ENCODE results near the gene NEB. TPM values are rescaled to one million over a fixed set of nuclear protein-coding genes. Genes with fewer than 3 reads are reported as not detected.
"Not testable (repeated sequence)": the region's sequence is repeated elsewhere in the genome, so short reads cannot be mapped to it uniquely, and the experiment has no call there.

Gene NEB
- total RNA-seq, 1 donor from 2014 or later = 2.2 TPM

- ATAC-seq = no peak
- intact Hi-C loops (cut with DNase I) = no loop called here
- DNase-seq (ENCODE audit: low spot score) = no peak
Measured at GRCh38 chr2:151669585-151670081, 64.6 kb downstream of the NEB start.

DNA sequence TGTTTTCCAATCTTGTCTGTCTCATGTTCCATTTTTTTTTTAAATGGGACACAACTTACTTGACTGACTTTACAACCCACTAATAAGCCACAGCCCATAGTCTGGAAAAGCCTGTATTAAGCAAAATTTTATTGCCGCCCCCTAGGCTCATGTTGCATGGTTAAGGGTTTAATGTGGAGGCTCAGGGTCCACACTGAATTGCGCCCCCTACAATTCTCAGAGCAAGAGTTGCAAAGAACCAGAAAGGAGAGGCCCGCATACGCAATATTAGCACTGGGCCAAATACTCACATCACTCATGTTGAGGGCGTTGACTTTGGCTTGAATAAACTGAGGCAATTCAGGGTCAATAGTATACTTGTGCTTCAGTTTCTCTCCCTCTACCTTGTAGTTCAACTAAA is 65.5 kb downstream of the NEB start:
- DNase-seq (ENCODE audit: low spot score) (no peak), ATAC-seq (no peak)
- intact Hi-C loops (cut with DNase I) = no loop called here

GRCh38 chr2:151665959-151666358 is 68.3 kb downstream of the NEB start:
- no peak for ATAC-seq
- intact Hi-C loops (cut with DNase I) = no loop called here

GRCh38 chr2:151664520-151664919 is 69.8 kb downstream of the NEB start:
- ATAC-seq = no peak
- intact Hi-C loops (cut with DNase I) = no loop called here
- DNase-seq (ENCODE audit: low spot score) = no peak

More at GRCh38 chr2:151665959-151666358, 68.3 kb downstream of the NEB start:
- DNase-seq (ENCODE audit: low spot score) = no peak

- intact Hi-C loops (cut with DNase I) = no loop called here
- ATAC-seq (no peak), DNase-seq (ENCODE audit: low spot score) (no peak)
Measured at GRCh38 chr2:151661625-151662024, 72.7 kb downstream of the NEB start.

- intact Hi-C loops (cut with DNase I) = no loop called here
- DNase-seq (ENCODE audit: low spot score) = no peak
- no peak for ATAC-seq
Measured at GRCh38 chr2:151658081-151658480, 76.2 kb downstream of the NEB start.

GRCh38 chr2:151657667-151658076 is 76.6 kb downstream of the NEB start:
- ATAC-seq (peak; percentile 41), DNase-seq (ENCODE audit: low spot score) (no peak)
- intact Hi-C loops (cut with DNase I) = no loop called here

DNA sequence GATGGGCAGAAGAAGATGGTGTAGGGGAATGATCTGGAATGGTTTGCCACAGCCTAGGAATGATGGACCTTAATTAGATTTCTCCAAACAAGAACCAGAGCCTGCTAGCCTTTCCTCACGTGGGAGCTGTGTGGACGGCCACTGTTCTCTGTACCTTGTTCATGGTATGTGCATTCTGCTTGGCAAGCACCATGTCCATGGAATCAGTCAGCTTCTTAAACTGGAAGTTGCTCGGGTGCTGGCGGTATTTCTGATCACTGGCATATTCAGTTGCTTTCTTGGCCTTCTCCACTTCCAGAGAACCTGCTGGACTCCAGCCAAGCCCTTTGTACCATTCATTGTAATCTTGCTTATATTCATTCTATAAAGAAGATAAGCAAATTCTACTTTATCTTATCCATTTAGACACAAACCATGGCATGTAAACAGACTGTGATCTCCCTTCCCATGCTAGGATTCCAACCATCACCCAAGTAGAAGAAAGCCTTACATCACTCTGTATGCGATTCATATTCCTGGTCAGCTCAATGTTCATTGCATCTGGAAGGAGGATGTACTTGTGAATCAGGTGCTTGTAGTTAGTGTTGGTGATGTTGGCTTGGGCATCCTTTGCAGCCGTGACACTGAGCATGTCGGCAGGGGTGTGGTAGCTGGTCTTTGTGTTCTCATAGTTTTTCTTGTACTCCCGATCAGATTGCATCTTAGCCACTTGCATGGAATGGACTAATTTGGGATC is 78.4 kb downstream of the NEB start:
- intact Hi-C loops (cut with DNase I) = no loop called here
- ATAC-seq = no peak
- DNase-seq (ENCODE audit: low spot score) = no peak

DNA sequence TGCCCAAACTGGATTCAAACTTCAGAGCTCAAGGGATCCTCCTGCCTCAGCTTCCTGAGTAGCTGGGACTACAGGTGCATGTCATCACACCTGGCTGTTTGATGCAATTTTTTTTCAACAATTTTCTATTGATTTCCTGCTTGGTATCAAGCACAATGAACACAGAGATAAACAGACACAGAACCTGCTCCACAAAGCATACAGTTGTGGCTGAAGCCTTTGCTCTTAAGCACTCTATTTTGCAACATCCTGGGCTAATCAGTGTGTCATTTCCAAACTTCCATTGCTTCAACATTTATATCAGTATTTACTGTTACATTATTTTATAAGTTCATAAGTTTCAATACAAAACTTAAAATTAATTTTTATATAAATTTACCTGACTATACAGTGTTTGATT is 79.4 kb downstream of the NEB start:
- DNase-seq (ENCODE audit: low spot score) (no peak), ATAC-seq (no peak)
- intact Hi-C loops (cut with DNase I) = no loop called here

GRCh38 chr2:151654085-151654484 is 80.2 kb downstream of the NEB start:
- ATAC-seq (no peak), DNase-seq (ENCODE audit: low spot score) (no peak)
- intact Hi-C loops (cut with DNase I) = no loop called here

GRCh38 chr2:151651274-151651673 is 83.0 kb downstream of the NEB start:
- intact Hi-C loops (cut with DNase I) = no loop called here
- no peak for DNase-seq (ENCODE audit: low spot score)
- ATAC-seq = no peak

DNA sequence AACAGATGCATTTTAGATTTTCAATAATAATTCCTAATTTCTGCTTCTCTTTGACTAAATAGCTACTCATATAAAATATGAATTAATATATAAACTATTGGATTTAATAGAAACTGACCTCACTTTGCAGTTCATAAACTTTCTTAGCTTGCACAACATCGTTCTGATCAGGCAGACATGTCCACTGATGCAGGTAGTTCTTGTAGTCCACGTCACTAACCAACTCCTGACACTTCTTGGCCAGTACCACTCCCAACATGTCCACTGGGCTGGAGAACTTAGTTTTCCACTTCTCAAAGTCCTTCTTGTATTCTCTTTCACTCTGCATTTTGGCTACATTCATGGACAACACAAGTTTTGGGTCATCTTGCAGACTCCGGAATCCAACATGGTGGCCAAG is 83.8 kb downstream of the NEB start:
- ATAC-seq (no peak), DNase-seq (ENCODE audit: low spot score) (no peak)
- intact Hi-C loops (cut with DNase I) = no loop called here

DNA sequence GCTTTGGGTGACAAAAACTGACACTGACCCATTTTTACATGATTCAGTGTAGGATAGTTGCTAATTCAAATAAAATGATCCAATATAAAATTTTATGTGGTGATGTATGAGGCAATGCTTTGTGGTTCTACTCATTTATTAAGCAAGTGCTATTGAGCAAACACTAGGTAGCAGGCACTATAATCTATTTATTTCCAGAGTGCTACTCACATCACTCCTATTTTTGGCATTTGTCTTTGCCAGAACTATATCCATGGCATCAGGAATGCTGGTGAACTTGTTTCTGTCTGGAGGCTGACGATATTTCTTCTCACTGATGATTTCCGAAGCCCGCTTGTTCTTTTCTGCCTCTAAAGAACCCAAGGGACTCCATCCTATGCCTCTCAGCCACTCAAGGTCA is 84.3 kb downstream of the NEB start:
- ATAC-seq = no peak
- intact Hi-C loops (cut with DNase I) = no loop called here
- no peak for DNase-seq (ENCODE audit: low spot score)

DNA sequence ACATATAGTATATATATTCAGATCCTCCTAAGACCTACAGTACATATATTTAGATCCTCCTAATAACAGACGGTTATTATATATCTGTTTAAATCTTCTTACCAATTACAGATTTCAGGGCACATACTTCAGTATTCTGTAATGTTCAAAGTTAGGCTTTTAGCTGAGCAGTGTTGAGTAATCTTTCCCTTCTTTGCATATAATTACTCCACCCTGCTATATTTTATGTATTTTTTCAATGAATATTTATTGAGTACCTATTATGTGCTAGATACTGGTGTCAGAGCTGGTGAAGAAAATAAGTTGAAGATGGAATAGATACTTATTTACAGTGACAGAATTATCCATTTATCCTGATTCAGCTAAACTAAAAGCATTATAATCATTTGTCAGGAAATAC is 84.9 kb downstream of the NEB start:
- ATAC-seq = no peak
- intact Hi-C loops (cut with DNase I) = no loop called here
- no peak for DNase-seq (ENCODE audit: low spot score)

- ATAC-seq; intact Hi-C loops (cut with DNase I): not testable (repeated sequence)
Measured at GRCh38 chr2:151646512-151646911, 87.8 kb downstream of the NEB start.

DNA sequence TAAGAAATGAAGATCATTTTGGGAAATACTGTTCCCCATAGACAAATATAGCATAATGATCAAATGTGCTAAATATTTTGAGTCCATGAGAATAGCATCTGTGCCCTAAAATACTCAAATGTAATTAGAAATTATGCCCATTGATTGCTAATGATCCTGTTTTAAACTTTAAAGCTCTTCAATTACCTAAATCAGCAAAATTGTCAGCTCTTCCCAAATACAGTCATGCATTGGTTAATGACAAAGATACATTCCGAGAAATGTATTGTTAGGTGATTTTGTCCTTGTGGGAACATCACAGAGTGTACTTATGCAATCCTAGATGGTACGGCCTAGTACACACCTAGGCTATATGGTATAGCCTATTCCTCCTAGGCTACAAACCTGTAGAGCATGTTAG is 89.7 kb downstream of the NEB start:
- intact Hi-C loops (cut with DNase I) = no loop called here
- DNase-seq (ENCODE audit: low spot score) (no peak), ATAC-seq (no peak)

More at GRCh38 chr2:151646512-151646911, 87.8 kb downstream of the NEB start:
- DNase-seq (ENCODE audit: low spot score) = not testable (repeated sequence)

- ATAC-seq; DNase-seq (ENCODE audit: low spot score); intact Hi-C loops (cut with DNase I): not testable (repeated sequence)
Measured at GRCh38 chr2:151641895-151642294, 92.4 kb downstream of the NEB start.

- no peak for ATAC-seq
- intact Hi-C loops (cut with DNase I) = no loop called here
- no peak for DNase-seq (ENCODE audit: low spot score)
Measured at GRCh38 chr2:151640087-151640486, 94.2 kb downstream of the NEB start.

- ATAC-seq = no peak
- intact Hi-C loops (cut with DNase I) = no loop called here
Measured at GRCh38 chr2:151638990-151639389, 95.3 kb downstream of the NEB start.

GRCh38 chr2:151638191-151638933 is 95.9 kb downstream of the NEB start:
- ATAC-seq (peak; percentile 55), DNase-seq (ENCODE audit: low spot score) (no peak)
- intact Hi-C loops (cut with DNase I) = no loop called here

More at GRCh38 chr2:151638990-151639389, 95.3 kb downstream of the NEB start:
- DNase-seq (ENCODE audit: low spot score) = no peak
